Ovary (tissue), 3 donors: ENCODE data around the gene RAB17.

Experiments used
- POLR2A ChIP-seq: fragments of 450-650 bp; IDR thresholded peaks from one replicate; pipeline ENCODE4 v1.6.1; 2017; ENCODE audit warnings: antibody characterized with exemption, mild to moderate bottlenecking, moderate library complexity
- TF ChIP-seq, protein P1 (sequence below), 3 donors: fragments of 450-650 bp in 2 of 3; fragments of 200-600 bp in 1 of 3; IDR thresholded peaks; one replicate each; pipeline versions ENCODE4 v1.5.1 to v1.8.0; 2016 to 2022; ENCODE audit warnings: antibody characterized with exemption in 3 of 3, mild to moderate bottlenecking in 1 of 3
- donor health status: DM: no; HTN: no; CAD: no.

DNA sequence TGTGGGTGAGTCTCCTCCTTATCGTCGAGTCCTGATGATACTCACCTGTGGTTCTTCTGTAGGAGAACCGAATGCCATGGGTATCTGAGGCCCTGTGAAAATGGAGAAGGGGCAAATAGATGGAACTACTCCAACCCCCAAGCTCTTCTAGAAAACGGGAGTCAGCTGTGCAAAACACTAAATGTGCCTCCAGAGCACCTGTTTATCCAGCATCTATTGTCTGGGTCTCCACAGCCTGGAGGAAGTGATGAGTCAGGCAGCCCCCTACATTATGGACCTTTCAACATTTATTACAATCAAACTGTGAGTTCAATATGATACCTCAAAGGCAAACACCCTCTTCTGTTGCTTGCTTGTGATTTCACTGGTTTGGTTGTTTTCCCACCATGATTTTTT, 27.1 kb upstream of the RAB17 start:
- TF ChIP-seq, protein P1, sequence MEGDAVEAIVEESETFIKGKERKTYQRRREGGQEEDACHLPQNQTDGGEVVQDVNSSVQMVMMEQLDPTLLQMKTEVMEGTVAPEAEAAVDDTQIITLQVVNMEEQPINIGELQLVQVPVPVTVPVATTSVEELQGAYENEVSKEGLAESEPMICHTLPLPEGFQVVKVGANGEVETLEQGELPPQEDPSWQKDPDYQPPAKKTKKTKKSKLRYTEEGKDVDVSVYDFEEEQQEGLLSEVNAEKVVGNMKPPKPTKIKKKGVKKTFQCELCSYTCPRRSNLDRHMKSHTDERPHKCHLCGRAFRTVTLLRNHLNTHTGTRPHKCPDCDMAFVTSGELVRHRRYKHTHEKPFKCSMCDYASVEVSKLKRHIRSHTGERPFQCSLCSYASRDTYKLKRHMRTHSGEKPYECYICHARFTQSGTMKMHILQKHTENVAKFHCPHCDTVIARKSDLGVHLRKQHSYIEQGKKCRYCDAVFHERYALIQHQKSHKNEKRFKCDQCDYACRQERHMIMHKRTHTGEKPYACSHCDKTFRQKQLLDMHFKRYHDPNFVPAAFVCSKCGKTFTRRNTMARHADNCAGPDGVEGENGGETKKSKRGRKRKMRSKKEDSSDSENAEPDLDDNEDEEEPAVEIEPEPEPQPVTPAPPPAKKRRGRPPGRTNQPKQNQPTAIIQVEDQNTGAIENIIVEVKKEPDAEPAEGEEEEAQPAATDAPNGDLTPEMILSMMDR (IDR thresholded peaks at IDR 0.05), result no peak
- TF ChIP-seq POLR2A, result no peak
